Activated naive CD4-positive, alpha-beta T cell treated with anti-CD3 and anti-CD28 coated beads, Interleukin-2, amount 50 U/mL, for 72 hours (primary cell): ENCODE measurements around the gene ZNF593. TPM values are rescaled to one million over a fixed set of nuclear protein-coding genes. Genes with fewer than 3 reads are reported as not detected.

Experiments used
- ATAC-seq, 2 donors: fragments of 150-1000 bp; cut with Tn5 transposase; 2 replicates each; pipeline ENCODE4 v1.10.0; 2021; ENCODE audit warnings: mild to moderate bottlenecking in 2 of 2, moderate library complexity in 2 of 2
- DNase-seq, 2 donors: peaks; one replicate each; pipeline ENCODE4 v3.0.0; 2021 to 2022; ENCODE audit warnings: low spot score in 2 of 2
- H3K27ac Mint-ChIP-seq, 2 donors: one replicate each; pipeline ENCODE4 v1.8.0; 2022; ENCODE audit warnings: mild to moderate bottlenecking in 2 of 2, mixed read lengths in 2 of 2
- H3K36me3 Mint-ChIP-seq, 2 donors: one replicate each; pipeline ENCODE4 v1.8.0; 2022; ENCODE audit warnings: mixed read lengths in 2 of 2
- H3K9me3 Mint-ChIP-seq, 2 donors: one replicate each; pipeline ENCODE4 v1.8.0; 2022; ENCODE audit warnings: mixed read lengths in 2 of 2
- total RNA-seq, 2 donors: library from RNA; stranded (reverse); gene quantifications; one replicate each; pipeline ENCODE4 v1.2.3, GENCODE V29; 2022

The ZNF593 gene
- total RNA-seq, 2 donors from 2014 or later, result 23.0 to 34.4 TPM

DNA sequence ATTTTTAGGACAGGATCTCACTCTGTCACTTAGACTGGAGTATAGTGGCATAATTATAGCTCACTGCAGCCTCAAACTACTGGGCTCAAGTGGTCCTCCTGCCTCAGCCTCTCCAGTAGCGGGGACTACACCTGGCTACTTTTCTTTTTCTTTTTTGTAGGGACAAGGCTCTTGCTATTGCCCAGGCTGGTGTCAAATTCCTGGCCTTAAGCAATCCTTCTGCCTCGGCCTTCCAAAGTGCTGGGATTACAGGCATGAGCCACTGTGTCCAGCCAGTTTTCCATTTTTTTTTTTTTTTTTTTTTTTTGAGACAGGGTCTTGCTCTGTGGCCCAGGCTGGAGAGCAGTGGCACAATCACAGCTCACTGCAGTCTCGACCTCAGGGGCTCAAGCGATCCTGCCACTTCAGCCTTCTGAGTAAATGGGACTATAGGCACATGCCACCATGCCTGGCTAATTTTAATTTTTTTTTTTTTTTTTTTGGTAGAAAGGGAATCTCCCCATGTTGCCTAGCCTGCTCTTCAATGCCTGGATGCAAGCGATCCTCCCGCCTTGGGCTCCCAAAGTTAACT lies 43.7 kb downstream of the ZNF593 start:
- no peak for DNase-seq
- Mint-ChIP-seq H3K9me3 (no peaks in the 10 kb centered on the region), H3K36me3 (no peaks in the 10 kb centered on the region), H3K27ac (no peak overlapping the region)
- no peak for ATAC-seq

DNA sequence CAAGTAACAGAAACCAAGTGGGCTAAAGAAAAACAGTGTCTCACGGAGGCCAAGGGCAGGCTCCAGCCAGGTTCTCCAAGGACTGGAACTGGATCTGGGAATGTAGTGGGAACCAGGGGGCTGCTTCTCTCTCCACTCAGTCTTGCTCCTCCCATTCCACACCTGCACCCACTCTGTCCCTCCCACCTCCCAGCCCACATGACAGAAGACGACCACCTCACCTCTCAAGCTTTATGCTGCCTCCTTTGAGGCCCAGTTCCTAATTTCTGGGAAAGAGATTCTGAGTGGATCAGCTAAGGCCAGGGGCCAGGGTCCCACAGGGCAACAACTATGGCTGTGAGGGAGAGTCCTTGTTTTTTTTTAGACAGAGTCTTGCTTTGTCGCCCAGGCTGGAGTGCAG lies 45.5 kb downstream of the ZNF593 start:
- H3K9me3 Mint-ChIP-seq, result no peaks in the 10 kb centered on the region
- H3K36me3 Mint-ChIP-seq, result no peaks in the 10 kb centered on the region
- no peak overlapping the region for H3K27ac Mint-ChIP-seq
- ATAC-seq, result no peak
- no peak for DNase-seq

DNA sequence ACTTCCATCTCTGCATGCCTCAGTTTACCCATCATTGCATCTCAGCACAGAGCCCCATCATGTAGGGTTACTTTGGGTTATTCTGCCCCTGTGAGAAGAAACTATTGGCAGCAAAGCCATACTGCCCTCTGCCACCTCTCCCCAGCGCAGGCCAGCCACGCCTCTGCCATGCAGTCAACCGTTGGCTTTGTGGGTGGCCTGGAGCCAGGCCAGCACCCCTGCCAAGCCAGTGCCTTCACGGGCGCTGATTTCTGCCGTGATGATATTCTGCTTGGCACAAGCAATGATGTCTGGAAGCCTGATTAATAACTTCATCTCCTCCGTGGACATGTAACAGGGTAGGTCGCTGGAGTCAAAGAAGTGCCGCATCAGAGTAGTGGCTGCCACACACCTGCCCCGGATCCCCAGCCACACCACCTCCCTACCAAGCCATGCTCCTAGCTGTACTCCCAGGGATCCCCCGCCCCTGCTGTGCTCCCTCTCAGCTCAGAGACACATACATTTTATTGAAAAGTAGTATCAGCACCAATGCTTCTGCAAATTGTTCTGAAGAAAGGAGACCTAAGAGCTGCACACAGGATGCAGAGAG lies 49.3 kb downstream of the ZNF593 start:
- H3K27ac Mint-ChIP-seq, result no peak overlapping the region
- no peak for ATAC-seq
- no peaks in the 10 kb centered on the region for H3K36me3 Mint-ChIP-seq
- H3K9me3 Mint-ChIP-seq, result no peaks in the 10 kb centered on the region
- no peak for DNase-seq

Other genes starting within 250 kb of the ZNF593 start
- gene PAFAH2, start 171.8 kb upstream of the ZNF593 start, total RNA-seq, result 1 to 10 TPM; 8.7 to 9.5 TPM
- not detected for gene EXTL1, start 148.1 kb upstream of the ZNF593 start, total RNA-seq
- not detected for gene SLC30A2, start 123.8 kb upstream of the ZNF593 start, total RNA-seq
- under 1 TPM in 1 of 2 donors, not detected in 1; 0.31 TPM for gene TRIM63, start 102.3 kb upstream of the ZNF593 start, total RNA-seq
- gene PDIK1L, start 58.1 kb upstream of the ZNF593 start, total RNA-seq, result 10 to 100 TPM; 12.9 to 22.6 TPM
- gene FAM110D, start 10.8 kb upstream of the ZNF593 start, total RNA-seq, result not detected
- gene C1orf232, start 945 bp upstream of the ZNF593 start, total RNA-seq, result not detected
- not detected for gene ZNF593OS, start 1.9 kb downstream of the ZNF593 start, total RNA-seq
- 1 to 10 TPM; 2.0 to 3.5 TPM for gene CNKSR1, start 7.6 kb downstream of the ZNF593 start, total RNA-seq
- gene CATSPER4, start 20.7 kb downstream of the ZNF593 start, total RNA-seq, result not detected
- 10 to 100 TPM; 26.9 to 92.3 TPM for gene CEP85, start 64.3 kb downstream of the ZNF593 start, total RNA-seq
- gene SH3BGRL3, start 110.2 kb downstream of the ZNF593 start, total RNA-seq, result 100 to 1,000 TPM; 261 to 364 TPM
- gene UBXN11, start 136.7 kb downstream of the ZNF593 start, total RNA-seq, result 10 to 100 TPM; 21.0 to 25.8 TPM
- 100 to 1,000 TPM; 343 to 698 TPM for gene CD52, start 148.1 kb downstream of the ZNF593 start, total RNA-seq
- gene CRYBG2, start 184.2 kb downstream of the ZNF593 start, total RNA-seq, result 1 to 10 TPM; 1.0 to 6.0 TPM
- gene ZNF683, start 202.8 kb downstream of the ZNF593 start, total RNA-seq, result not detected
- gene LIN28A, start 240.9 kb downstream of the ZNF593 start, total RNA-seq, result not detected